SH-SY5Y (cell line): ENCODE results near the gene DNER.

Source experiments
- GATA2 ChIP-seq: IDR thresholded peaks from 2 replicates; pipeline ENCODE4 v1.6.1; 2011; ENCODE audit warnings: mild to moderate bottlenecking, low read depth, low read length
- GATA3 ChIP-seq: IDR thresholded peaks from 2 replicates; pipeline ENCODE4 v1.6.1; 2011; ENCODE audit warnings: low read depth, mild to moderate bottlenecking, low read length, moderate library complexity

DNA sequence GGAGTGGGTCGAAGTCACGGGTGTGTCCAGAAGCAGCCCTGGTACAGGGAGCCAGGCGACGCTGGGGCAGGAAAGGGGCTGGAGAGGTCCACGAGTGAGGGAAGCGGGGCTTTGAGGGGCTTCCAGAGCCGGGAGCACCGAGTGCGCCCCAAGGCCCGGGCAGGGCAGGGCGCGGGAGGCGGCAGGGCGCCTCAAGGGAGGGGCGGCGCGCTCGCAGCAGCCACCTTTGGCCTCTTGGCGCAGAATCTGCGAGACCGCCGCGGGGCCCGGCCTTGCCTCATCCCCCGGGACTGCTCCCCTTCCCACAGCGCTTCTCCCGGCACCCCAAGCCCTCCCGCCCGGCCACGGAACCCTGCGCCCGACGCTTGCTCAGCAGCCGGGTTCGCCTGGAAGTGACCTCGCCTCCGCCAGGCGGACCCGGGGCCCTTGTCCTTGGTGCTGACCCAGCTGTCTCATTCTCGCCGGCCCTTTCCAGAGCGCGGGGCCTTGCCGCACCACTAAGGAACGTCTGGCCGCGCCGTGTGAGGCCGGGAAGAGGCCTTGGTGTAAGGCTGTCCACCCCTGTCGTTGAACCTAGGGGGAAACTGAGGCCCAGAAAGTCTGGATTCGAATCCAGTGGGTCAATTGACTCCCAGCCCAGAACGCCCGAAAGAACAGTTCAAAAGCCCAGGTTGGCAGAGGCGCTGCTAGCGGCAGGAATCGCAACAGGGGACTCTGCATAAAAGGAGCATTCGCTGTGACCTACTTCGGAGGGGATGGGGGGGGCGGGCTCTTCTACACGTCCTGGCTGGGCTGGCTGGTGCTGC is 584 bp upstream of the DNER start:
- TF ChIP-seq GATA3 = no peak
- TF ChIP-seq GATA2 = no peak
